HUES48 (cell line): ENCODE measurements around the gene FSD2.
"Not testable (repeated sequence)": the region's sequence is repeated elsewhere in the genome, so short reads cannot be mapped to it uniquely, and the experiment has no call there.

Experiments
- H3K27ac ChIP-seq: one replicate; pipeline ENCODE4 v1.7.0; 2013; ENCODE audit warnings: low read depth, low read length, inconsistent platforms
- H3K27me3 ChIP-seq: 2 replicates; pipeline ENCODE4 v1.6.1; 2013; ENCODE audit warnings: mild to moderate bottlenecking, low read length; ENCODE audit not compliant: control insufficient read depth, insufficient read depth
- H3K36me3 ChIP-seq: 2 replicates; pipeline ENCODE4 v1.6.1; 2013; ENCODE audit warnings: low read length; ENCODE audit not compliant: control insufficient read depth, insufficient read depth
- H3K4me1 ChIP-seq: 2 replicates; pipeline ENCODE4 v1.6.1; 2013; ENCODE audit warnings: mild to moderate bottlenecking, low read length; ENCODE audit not compliant: control insufficient read depth, insufficient read depth
- H3K4me3 ChIP-seq: 2 replicates; pipeline ENCODE4 v1.5.1; 2013; ENCODE audit warnings: mild to moderate bottlenecking, low read depth, low read length
- H3K9ac ChIP-seq: 2 replicates; pipeline ENCODE4 v1.6.1; 2013; ENCODE audit warnings: mild to moderate bottlenecking, low read depth, low read length, moderate library complexity
- H3K9me3 ChIP-seq: 2 replicates; pipeline ENCODE4 v1.6.1; 2013; ENCODE audit warnings: low read length; ENCODE audit not compliant: control insufficient read depth, insufficient read depth

Gene FSD2

GRCh38 chr15:82726816-82727215 lies 79.1 kb downstream of the FSD2 start:
- Histone ChIP-seq H3K27ac (no peak overlapping the region), H3K9me3 (no peaks in the 10 kb centered on the region), H3K9ac (no peak overlapping the region), H3K4me1 (no peaks in the 10 kb centered on the region), H3K4me3 (no peak overlapping the region), H3K27me3 (no peaks in the 10 kb centered on the region), H3K36me3 (no peaks in the 10 kb centered on the region)

- Histone ChIP-seq H3K9ac (no peak overlapping the region), H3K36me3 (no peaks in the 10 kb centered on the region), H3K27ac (no peak overlapping the region), H3K9me3 (no peaks in the 10 kb centered on the region), H3K4me1 (peaks cover 4% of the 10 kb centered on the region; the same call in 1 of the 2 replicates), H3K27me3 (no peaks in the 10 kb centered on the region), H3K4me3 (no peak overlapping the region)
These were observed 90.9 kb downstream of the FSD2 start for GRCh38 chr15:82715003-82715402.

- Histone ChIP-seq H3K27ac (no peak overlapping the region), H3K4me3 (no peak overlapping the region), H3K27me3 (no peaks in the 10 kb centered on the region), H3K4me1 (peaks cover 4% of the 10 kb centered on the region; the same call in 1 of the 2 replicates), H3K9me3 (no peaks in the 10 kb centered on the region), H3K9ac (no peak overlapping the region), H3K36me3 (no peaks in the 10 kb centered on the region)
These were observed 91.9 kb downstream of the FSD2 start for GRCh38 chr15:82714016-82714415.

GRCh38 chr15:82712036-82712435 lies 93.8 kb downstream of the FSD2 start:
- Histone ChIP-seq H3K9me3 (no peaks in the 10 kb centered on the region), H3K27me3 (no peaks in the 10 kb centered on the region), H3K9ac (no peak overlapping the region), H3K4me1 (peaks cover 14% of the 10 kb centered on the region), H3K4me3 (no peak overlapping the region), H3K36me3 (no peaks in the 10 kb centered on the region), H3K27ac (no peak overlapping the region)

GRCh38 chr15:82710926-82711490 lies 94.9 kb downstream of the FSD2 start:
- Histone ChIP-seq H3K27ac (no peak overlapping the region), H3K4me3 (no peak overlapping the region), H3K9me3 (no peaks in the 10 kb centered on the region), H3K4me1 (peaks cover 14% of the 10 kb centered on the region), H3K27me3 (no peaks in the 10 kb centered on the region), H3K36me3 (no peaks in the 10 kb centered on the region), H3K9ac (no peak overlapping the region)

GRCh38 chr15:82710208-82710555 lies 95.7 kb downstream of the FSD2 start:
- Histone ChIP-seq H3K27ac (no peak overlapping the region), H3K36me3 (no peaks in the 10 kb centered on the region), H3K4me3 (peak overlapping the region; percentile 71), H3K9me3 (no peaks in the 10 kb centered on the region), H3K27me3 (no peaks in the 10 kb centered on the region), H3K4me1 (peaks cover 14% of the 10 kb centered on the region), H3K9ac (no peak overlapping the region)

GRCh38 chr15:82709421-82710207 lies 96.3 kb downstream of the FSD2 start, which contains the start of gene AP3B2:
TSS of gene AP3B2 (minus strand) at chr15:82709875. CDS start at chr15:82709706, 169 bp downstream.
- no peaks in the 10 kb centered on the region for H3K27me3 ChIP-seq
- peak within 1 kb of the TSS; percentile 62; the same call in 1 of the 2 replicates for H3K9ac ChIP-seq
- peaks cover 14% of the 10 kb centered on the region for H3K4me1 ChIP-seq
- H3K9me3 ChIP-seq, result no peaks in the 10 kb centered on the region
- peak within 1 kb of the TSS; percentile 71 for H3K4me3 ChIP-seq
- H3K36me3 ChIP-seq, result no peaks in the 10 kb centered on the region
- H3K27ac ChIP-seq, result peak within 1 kb of the TSS; percentile 84

- Histone ChIP-seq H3K27me3 (no peaks in the 10 kb centered on the region), H3K27ac (peak overlapping the region; percentile 81), H3K4me1 (peaks cover 14% of the 10 kb centered on the region), H3K4me3 (peak overlapping the region; percentile 71), H3K9me3 (no peaks in the 10 kb centered on the region), H3K36me3 (no peaks in the 10 kb centered on the region), H3K9ac (peak overlapping the region; percentile 59; the same call in 1 of the 2 replicates)
These were observed 96.8 kb downstream of the FSD2 start for GRCh38 chr15:82709081-82709420.

- not testable (repeated sequence) for H3K27me3 ChIP-seq
These were observed 100.0 kb downstream of the FSD2 start for GRCh38 chr15:82705856-82706255.

More at GRCh38 chr15:82705856-82706255, 100.0 kb downstream of the FSD2 start:
- H3K27ac ChIP-seq, H3K9me3 ChIP-seq, H3K9ac ChIP-seq, H3K4me3 ChIP-seq, H3K36me3 ChIP-seq: not testable (repeated sequence)
- peaks cover 14% of the 10 kb centered on the region for H3K4me1 ChIP-seq
